NCI-H446 (cell line): ENCODE data around the gene PAX2.

Source experiments
- DNase-seq, 2 experiments: peaks; one replicate each; lab custom pipeline; 2025; lab: John Stamatoyannopoulos, UW

The PAX2 gene

GRCh38 chr10:100819424-100819823, 74.0 kb downstream of the PAX2 start:
- DNase-seq = no peak

GRCh38 chr10:100823194-100823593, 77.8 kb downstream of the PAX2 start:
- DNase-seq = no peak

GRCh38 chr10:100824886-100825285, 79.5 kb downstream of the PAX2 start:
- no peak for DNase-seq

- DNase-seq = no peak
Measured at GRCh38 chr10:100825325-100825875, 80.0 kb downstream of the PAX2 start.

DNA sequence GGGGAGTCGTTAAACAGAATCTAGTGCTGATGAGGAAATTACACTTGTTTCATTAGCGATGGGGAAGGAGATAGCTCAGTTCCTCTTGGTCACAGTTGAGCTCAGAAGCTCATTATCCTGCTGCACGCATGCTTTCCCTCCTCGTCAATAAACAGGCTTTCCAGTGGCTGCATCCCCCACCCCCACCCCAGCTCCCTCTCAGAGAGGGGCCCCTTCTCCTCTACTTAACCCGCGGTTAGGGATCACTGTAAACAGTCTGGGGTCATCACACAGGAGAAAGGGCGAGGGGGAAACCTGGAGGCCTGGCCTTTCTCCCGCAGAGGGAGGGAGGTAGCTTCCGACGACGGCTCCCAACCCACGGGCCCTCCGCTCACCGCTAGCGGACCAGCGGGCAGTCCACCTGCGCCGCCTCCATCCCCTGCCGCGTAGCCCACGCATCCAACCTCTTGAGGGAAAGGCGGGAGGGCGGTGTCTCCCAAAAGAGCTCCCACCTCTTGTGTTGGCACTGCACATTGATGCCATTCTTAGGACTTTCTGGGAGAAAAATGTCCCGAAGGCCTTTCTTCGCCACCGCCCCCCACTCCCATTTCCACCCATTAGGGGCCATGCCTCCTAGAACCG, 80.8 kb downstream of the PAX2 start:
- DNase-seq = no peak

DNA sequence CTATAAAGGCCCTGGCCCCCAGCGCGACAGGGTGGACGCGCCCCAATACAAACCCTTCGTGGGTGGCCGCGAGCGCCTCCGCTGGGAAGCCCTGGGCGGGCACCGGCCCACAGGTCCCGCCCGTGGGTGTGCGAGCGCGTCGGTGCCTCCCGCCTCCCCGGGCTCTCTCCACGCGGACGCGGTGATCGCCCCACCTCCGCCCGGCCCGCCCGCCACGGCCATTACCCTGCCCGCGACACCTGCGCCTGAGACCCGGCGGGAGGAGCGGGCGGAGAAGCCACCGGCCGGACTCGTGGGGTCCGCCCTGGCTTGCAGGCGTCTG, 81.2 kb downstream of the PAX2 start:
- no peak for DNase-seq

DNA sequence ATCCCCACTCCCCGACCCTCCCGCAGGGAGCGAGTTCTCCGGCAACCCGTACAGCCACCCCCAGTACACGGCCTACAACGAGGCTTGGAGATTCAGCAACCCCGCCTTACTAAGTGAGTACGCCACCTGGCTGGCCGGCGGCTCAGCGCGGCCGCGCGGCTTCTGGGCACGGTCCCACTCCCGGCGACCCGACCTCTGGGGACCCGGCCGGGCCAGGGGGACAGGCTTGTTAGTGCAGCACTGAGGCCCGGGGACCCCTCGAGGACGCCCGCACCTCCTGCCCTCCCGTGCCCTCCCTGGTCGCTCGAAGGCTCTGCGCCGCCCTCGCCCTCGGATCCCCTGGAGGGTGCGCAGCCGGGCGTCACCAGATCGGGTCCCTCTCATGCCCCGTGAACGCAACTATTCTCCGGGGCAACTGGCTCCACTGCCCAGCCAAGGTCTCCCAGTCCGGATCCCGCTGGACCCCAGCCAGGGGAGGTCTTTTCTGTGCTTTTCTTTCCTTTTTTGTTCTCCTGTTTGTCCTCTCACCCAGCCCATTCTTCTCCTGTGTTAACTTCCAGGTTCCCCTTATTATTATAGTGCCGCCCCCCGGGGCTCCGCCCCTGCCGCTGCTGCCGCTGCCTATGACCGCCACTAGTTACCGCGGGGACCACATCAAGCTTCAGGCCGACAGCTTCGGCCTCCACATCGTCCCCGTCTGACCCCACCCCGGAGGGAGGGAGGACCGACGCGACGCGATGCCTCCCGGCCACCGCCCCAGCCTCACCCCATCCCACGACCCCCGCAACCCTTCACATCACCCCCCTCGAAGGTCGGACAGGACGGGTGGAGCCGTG, 81.8 kb downstream of the PAX2 start:
- no peak for DNase-seq

DNA sequence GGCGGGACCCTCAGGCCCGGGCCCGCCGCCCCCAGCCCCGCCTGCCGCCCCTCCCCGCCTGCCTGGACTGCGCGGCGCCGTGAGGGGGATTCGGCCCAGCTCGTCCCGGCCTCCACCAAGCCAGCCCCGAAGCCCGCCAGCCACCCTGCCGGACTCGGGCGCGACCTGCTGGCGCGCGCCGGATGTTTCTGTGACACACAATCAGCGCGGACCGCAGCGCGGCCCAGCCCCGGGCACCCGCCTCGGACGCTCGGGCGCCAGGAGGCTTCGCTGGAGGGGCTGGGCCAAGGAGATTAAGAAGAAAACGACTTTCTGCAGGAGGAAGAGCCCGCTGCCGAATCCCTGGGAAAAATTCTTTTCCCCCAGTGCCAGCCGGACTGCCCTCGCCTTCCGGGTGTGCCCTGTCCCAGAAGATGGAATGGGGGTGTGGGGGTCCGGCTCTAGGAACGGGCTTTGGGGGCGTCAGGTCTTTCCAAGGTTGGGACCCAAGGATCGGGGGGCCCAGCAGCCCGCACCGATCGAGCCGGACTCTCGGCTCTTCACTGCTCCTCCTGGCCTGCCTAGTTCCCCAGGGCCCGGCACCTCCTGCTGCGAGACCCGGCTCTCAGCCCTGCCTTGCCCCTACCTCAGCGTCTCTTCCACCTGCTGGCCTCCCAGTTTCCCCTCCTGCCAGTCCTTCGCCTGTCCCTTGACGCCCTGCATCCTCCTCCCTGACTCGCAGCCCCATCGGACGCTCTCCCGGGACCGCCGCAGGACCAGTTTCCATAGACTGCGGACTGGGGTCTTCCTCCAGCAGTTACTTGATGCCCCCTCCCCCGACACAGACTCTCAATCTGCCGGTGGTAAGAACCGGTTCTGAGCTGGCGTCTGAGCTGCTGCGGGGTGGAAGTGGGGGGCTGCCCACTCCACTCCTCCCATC, 82.7 kb downstream of the PAX2 start:
- DNase-seq = no peak

GRCh38 chr10:100828738-100829096, 83.3 kb downstream of the PAX2 start:
- no peak for DNase-seq

GRCh38 chr10:100829097-100829870, 83.9 kb downstream of the PAX2 start:
- DNase-seq = no peak

DNA sequence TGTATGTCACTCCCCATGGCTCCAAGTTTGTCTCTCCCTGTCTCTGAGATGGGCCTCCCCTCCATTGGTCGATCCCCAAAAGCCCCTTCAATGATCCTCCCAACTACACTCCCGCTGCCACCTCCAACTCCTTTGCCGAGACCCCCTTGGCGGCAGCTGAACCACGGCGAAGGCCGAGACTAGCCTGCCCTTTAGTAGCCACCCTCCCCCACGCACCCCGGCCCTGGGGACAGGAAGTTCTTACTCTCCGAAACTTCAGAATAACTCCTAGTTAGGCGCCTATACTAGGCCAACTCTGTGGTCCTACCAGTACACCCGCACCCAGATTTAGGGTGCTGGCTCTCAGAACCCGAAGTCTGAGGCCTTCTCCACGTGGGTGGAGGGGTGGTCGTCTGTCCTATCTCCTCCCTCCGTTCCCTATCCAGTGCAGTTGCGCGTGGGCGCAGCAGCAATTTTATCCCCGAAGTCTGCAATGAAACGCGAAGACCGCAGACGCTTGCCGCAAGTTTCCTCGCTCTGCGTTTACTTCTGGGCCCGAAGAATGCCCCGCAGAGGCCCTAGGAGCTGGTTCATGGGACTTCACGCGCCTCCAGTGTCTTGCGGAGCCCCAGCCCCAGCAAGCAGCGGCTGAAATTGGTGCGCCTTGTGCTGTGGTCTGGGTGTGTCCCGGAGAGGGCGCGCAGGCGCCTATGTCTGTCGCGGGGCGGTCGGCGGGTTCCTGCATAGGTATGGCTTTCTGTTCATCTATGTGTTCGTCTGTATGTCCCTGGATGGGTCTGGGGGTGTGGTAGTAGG, 84.7 kb downstream of the PAX2 start:
- no peak for DNase-seq

- no peak for DNase-seq
Measured at GRCh38 chr10:100830728-100831111, 85.3 kb downstream of the PAX2 start.

- no peak for DNase-seq
Measured at GRCh38 chr10:100831742-100832141, 86.4 kb downstream of the PAX2 start.

DNA sequence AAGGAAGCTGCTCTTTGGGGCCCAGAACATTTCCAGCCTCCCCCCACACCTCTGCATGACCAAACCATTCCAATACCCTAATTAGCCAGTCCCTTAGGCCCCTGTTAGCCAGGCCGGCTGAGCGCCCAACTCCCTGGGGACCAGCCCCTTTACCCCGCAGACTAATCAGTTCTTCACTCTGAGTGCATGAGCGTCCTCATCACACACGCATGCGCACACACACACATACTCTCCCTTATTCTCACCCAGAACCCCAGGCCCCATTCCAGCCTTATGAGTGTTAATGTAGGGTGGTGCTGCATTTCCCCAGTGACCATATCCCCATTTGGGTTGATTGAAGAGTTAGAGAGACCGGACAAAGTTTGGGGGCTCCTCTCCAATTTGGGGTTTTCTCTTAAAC, 90.4 kb downstream of the PAX2 start:
- DNase-seq = no peak

- no peak for DNase-seq
Measured at GRCh38 chr10:100836891-100837290, 91.5 kb downstream of the PAX2 start.

GRCh38 chr10:100837300-100837699, 91.9 kb downstream of the PAX2 start:
- no peak for DNase-seq

GRCh38 chr10:100838986-100839385, 93.6 kb downstream of the PAX2 start:
- DNase-seq = no peak

- DNase-seq = no peak
Measured at GRCh38 chr10:100841528-100841927, 96.1 kb downstream of the PAX2 start.

GRCh38 chr10:100847440-100847839, 102.1 kb downstream of the PAX2 start:
- DNase-seq = no peak

DNA sequence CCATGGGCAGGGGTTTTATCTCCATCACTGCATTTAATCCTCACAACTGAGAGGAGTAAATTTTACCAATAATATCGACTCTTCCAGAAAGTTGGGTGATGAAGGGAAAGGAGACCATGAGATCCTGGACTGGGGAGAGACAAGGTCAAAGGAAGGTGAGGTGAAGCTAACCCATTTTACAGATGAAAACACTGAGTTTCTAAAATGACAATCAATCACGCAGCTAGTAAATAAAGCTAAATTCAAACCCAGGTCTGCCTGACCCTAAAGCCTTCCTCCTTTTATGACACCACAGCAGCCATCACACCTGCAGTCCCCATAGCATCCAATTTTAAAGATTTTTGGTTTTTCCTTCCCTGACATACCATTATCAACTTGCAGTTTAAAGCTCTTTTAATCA, 103.4 kb downstream of the PAX2 start:
- DNase-seq = no peak

DNA sequence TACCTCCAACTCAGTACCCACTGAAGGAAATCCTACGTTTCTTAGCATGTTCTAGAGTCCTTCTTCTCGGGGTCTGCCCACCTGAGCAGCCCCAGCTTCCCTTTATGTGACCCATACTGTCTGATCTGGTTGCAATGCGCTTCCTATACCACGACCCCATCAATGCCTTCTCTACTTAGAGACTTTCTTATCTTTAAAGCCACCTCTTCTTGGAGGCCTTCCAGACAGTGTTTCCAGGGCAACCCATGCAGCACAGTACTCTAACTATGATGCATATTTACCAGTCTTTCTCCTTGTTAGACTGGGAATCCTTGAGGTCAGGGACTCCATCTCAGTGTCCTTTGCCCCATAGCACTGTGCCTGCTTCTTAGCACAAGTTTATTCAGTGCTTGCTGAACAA, 112.9 kb downstream of the PAX2 start:
- DNase-seq = no peak
